HEK293T (cell line): Measurements from ENCODE around the gene MYZAP.

Experiments used
- CTCF ChIA-PET: fragments of 350-600 bp; formaldehyde crosslinking; extraction: SDS; loops from one replicate; lab custom pipeline; 2021; ENCODE audit warnings: antibody characterized with exemption, inconsistent platforms; lab: Yijun Ruan, JAX
- POLR2A ChIA-PET: fragments of 350-600 bp; formaldehyde crosslinking; extraction: SDS; loops from one replicate; lab custom pipeline; 2020; ENCODE audit warnings: antibody characterized with exemption, inconsistent platforms; lab: Yijun Ruan, JAX
- DNase-seq: peaks from one replicate; pipeline ENCODE4 v3.0.0; 2012; ENCODE audit warnings: mixed read lengths; ENCODE audit errors: extremely low spot score
- ARNT ChIP-seq: fragments of 450-650 bp; IDR thresholded peaks from 2 replicates; pipeline ENCODE4 v1.6.1; 2017; ENCODE audit warnings: mild to moderate bottlenecking
- BHLHE40 ChIP-seq: fragments of 450-650 bp; IDR thresholded peaks from 2 replicates; pipeline ENCODE4 v1.6.1; 2016; ENCODE audit warnings: mild to moderate bottlenecking, moderate library complexity, borderline replicate concordance
- CTBP1 ChIP-seq: fragments of 450-650 bp; IDR thresholded peaks from 2 replicates; pipeline ENCODE4 v1.6.1; 2016; ENCODE audit warnings: borderline replicate concordance
- ELF4 ChIP-seq: fragments of 450-650 bp; IDR thresholded peaks from 2 replicates; pipeline ENCODE4 v1.6.1; 2017; ENCODE audit warnings: antibody characterized with exemption
- FOXA1 ChIP-seq: fragments of 450-650 bp; IDR thresholded peaks from 2 replicates; pipeline ENCODE4 v1.6.1; 2016; ENCODE audit warnings: mild to moderate bottlenecking
- FOXK2 ChIP-seq: fragments of 450-650 bp; IDR thresholded peaks from 2 replicates; pipeline ENCODE4 v1.6.1; 2016; ENCODE audit warnings: mild to moderate bottlenecking
- FOXM1 ChIP-seq: fragments of 450-650 bp; IDR thresholded peaks from 2 replicates; pipeline ENCODE4 v1.6.1; 2017; ENCODE audit warnings: mild to moderate bottlenecking, borderline replicate concordance
- HDGF ChIP-seq: fragments of 450-650 bp; IDR thresholded peaks from 2 replicates; pipeline ENCODE4 v1.6.1; 2017; ENCODE audit warnings: antibody characterized with exemption, borderline replicate concordance
- L3MBTL2 ChIP-seq: fragments of 450-650 bp; conservative IDR thresholded peaks from 2 replicates; pipeline ENCODE4 v1.6.1; 2016; ENCODE audit warnings: mild to moderate bottlenecking
- LEF1 ChIP-seq: fragments of 450-650 bp; IDR thresholded peaks from 2 replicates; pipeline ENCODE4 v1.6.1; 2017; ENCODE audit warnings: mild to moderate bottlenecking, borderline replicate concordance
- NFRKB ChIP-seq: fragments of 450-650 bp; IDR thresholded peaks from 2 replicates; pipeline ENCODE4 v1.6.1; 2016; ENCODE audit warnings: mild to moderate bottlenecking, moderate library complexity
- PKNOX1 ChIP-seq: fragments of 450-650 bp; IDR thresholded peaks from 2 replicates; pipeline ENCODE4 v1.6.1; 2016
- SP1 ChIP-seq: fragments of 450-650 bp; IDR thresholded peaks from 2 replicates; pipeline ENCODE4 v1.6.1; 2017
- SUZ12 ChIP-seq: fragments of 450-650 bp; IDR thresholded peaks from 2 replicates; pipeline ENCODE4 v1.6.1; 2016; ENCODE audit warnings: mild to moderate bottlenecking
- TARDBP ChIP-seq: fragments of 450-650 bp; IDR thresholded peaks from 2 replicates; pipeline ENCODE4 v1.6.1; 2016
- ZNF384 ChIP-seq: fragments of 450-650 bp; IDR thresholded peaks from 2 replicates; pipeline ENCODE4 v1.6.1; 2016

Gene MYZAP

DNA sequence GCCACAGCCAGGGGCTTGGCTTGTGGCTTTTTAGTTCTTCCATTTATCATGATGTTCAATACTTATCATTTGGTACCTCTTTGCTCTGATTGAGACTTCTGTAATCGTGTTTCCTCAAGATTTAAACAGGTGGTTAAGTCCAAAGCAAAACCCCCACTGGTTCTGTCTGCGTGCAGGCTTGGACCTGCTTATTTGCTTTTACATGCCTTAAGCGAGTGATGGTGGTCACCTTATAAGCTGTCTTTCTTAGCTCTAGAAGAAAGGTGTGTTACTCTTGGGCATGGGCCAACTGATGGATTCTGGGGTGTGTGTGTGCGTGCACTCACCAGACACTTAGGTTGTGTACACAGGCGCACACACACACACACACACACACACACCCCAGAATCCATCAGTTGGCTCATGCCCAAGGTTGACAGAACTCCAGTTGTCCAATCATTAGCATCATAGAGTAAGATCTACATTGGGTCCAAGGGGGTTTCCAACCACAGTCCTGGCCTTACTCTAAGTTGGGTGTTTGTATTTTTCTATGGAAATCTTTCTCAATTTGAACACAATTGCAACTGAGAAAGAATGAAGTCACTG is 1.2 kb downstream of the MYZAP start:
- ChIA-PET POLR2A (no interaction called here), CTCF (interaction anchor here (0.6 to 1.1 kb wide), 2 partner anchors 49 to 268 kb away, joined by 3 to 8 read pairs; no protein-coding TSS in a partner anchor)
- no peak for TF ChIP-seq FOXK2
- TF ChIP-seq HDGF = no peak
- no peak for TF ChIP-seq FOXM1
- TF ChIP-seq TARDBP = no peak
- TF ChIP-seq ARNT = no peak
- TF ChIP-seq L3MBTL2 = no peak
- TF ChIP-seq FOXA1 = no peak
- TF ChIP-seq ZNF384 = no peak
- no peak for TF ChIP-seq NFRKB
- TF ChIP-seq SUZ12 = no peak
- no peak for TF ChIP-seq PKNOX1
- TF ChIP-seq LEF1 = no peak
- TF ChIP-seq CTBP1 = no peak
- TF ChIP-seq SP1 = no peak
- no peak for TF ChIP-seq BHLHE40
- TF ChIP-seq ELF4 = no peak
- DNase-seq = no peak

DNA sequence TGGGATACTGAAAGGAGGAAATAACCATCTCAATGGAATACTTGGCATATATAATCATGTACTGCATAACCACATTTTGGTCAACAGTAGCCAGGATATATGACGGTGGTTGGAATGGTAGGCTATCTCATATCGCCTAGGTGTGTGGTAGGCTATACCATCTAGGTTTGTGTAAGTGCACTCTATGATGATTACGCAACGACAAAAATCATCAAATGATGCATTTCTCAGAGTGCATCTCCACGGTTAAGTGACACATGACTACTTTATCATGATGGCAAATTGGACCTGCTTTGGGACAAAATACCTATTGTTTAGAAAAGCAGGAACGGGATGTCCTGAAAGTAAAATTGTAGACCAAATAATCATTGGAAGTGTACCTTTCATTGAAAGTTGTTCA is 2.8 kb downstream of the MYZAP start:
- no peak for DNase-seq
- TF ChIP-seq HDGF (no peak), SUZ12 (no peak), L3MBTL2 (no peak), FOXA1 (no peak), SP1 (no peak), BHLHE40 (no peak), CTBP1 (no peak), ELF4 (no peak), TARDBP (no peak), PKNOX1 (no peak), ARNT (no peak), FOXM1 (no peak), FOXK2 (no peak)
- ChIA-PET POLR2A (no interaction called here), CTCF (no interaction called here)

- ChIA-PET CTCF (no interaction called here), POLR2A (no interaction called here)
- TF ChIP-seq FOXK2 (no peak), L3MBTL2 (no peak), TARDBP (no peak), ELF4 (no peak), SP1 (no peak), FOXM1 (no peak), FOXA1 (no peak), ARNT (no peak), NFRKB (no peak), CTBP1 (no peak), BHLHE40 (no peak), HDGF (no peak), LEF1 (no peak), ZNF384 (no peak), SUZ12 (no peak), PKNOX1 (no peak)
- DNase-seq = no peak
These were observed 3.5 kb downstream of the MYZAP start for GRCh38 chr15:57595011-57595866.

DNA sequence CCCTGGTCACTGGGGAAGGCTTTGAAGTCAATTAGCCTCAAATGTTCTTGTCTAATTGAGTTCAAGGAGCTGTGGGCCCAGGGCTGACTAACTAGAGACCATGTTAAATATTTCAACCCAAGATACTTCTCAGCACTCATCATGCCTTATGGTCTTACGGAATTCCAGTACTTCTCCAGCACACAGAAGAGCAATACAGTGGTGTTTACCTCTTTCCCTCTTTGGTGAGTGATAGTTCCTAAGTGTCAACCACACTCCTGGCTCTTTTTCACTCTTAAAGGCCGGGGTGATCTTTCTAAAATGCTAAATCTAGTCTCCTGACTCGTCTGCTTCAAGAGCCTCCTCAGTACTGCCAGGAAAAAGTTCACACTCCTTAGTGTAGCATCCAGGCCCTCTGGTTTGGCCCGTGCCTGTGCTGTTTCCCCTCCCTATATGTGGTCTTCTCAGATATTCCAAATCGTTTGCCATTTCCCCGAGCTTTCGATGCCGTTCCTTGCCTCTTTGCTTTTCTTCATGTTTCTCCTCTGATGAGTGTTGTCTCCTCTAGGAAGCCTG is 4.7 kb downstream of the MYZAP start:
- DNase-seq = no peak
- ChIA-PET POLR2A (no interaction called here), CTCF (no interaction called here)
- TF ChIP-seq HDGF (no peak), LEF1 (no peak), CTBP1 (no peak), SP1 (no peak), ZNF384 (no peak), BHLHE40 (no peak), ARNT (no peak), ELF4 (no peak), FOXM1 (no peak), FOXK2 (no peak), NFRKB (no peak)

- CTCF ChIA-PET = no interaction called here
- TF ChIP-seq ELF4 = no peak
- TF ChIP-seq FOXA1 = no peak
- TF ChIP-seq L3MBTL2 = no peak
- no peak for DNase-seq
- POLR2A ChIA-PET = no interaction called here
These were observed 5.3 kb downstream of the MYZAP start for GRCh38 chr15:57596978-57597377.

DNA sequence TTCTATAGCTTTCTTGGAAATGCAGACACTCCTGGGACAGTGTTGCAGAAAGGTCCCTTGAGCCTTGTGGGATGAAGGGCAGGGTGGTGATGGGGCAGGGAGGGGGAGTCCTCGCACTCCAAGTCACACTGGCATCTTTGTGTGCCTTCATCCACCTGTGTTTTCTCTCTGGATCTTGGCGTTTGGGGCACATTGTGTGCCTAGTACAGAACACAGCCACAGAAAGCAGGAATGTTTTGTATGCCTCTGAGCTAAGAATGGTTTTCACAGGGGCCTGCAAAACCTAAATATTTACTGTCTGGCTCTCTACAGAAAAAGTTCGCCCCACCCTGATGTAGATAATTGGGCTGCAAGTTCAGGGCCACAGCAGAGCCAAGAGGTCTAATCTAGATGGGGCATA is 5.7 kb downstream of the MYZAP start:
- TF ChIP-seq ELF4 (no peak), LEF1 (no peak), FOXM1 (no peak), NFRKB (no peak), SUZ12 (no peak), HDGF (no peak), BHLHE40 (no peak), FOXK2 (no peak), FOXA1 (no peak), ZNF384 (no peak), PKNOX1 (no peak), ARNT (no peak), CTBP1 (no peak), TARDBP (no peak), L3MBTL2 (no peak)
- no peak for DNase-seq
- ChIA-PET POLR2A (no interaction called here), CTCF (no interaction called here)
